HCT116 (cell line): ENCODE results near the gene NCCRP1. TPM values are rescaled to one million over a fixed set of nuclear protein-coding genes. Genes with fewer than 3 reads are reported as not detected.

ENCODE experiments used
- ATAC-seq: fragments of 200-7000 bp; cut with Tn5 transposase; 2 replicates; pipeline ENCODE4 v1.9.1; 2020; ENCODE audit warnings: mild to moderate bottlenecking, moderate library complexity
- BruUV-seq: library from RNA; stranded (reverse); fragments of 400-500 nt; replicated peaks from 2 replicates; lab custom pipeline; 2021; lab: Mats Ljungman, UMichigan
- CTCF ChIA-PET: fragments of 300-600 bp; sonication (Branson Sonifier 250); formaldehyde crosslinking; loops from one replicate; lab custom pipeline; 2021; ENCODE audit warnings: antibody characterized with exemption; lab: Charles Lee
- POLR2A ChIA-PET: fragments of 300-600, 350-600 bp; sonication (Branson Sonifier 250); formaldehyde crosslinking; loops from one replicate; lab custom pipeline; 2021; ENCODE audit warnings: antibody characterized with exemption; lab: Charles Lee
- RAD21 ChIA-PET, 2 experiments: fragments of 300-600 bp; sonication (Branson Sonifier 250); formaldehyde crosslinking; loops; one replicate each; lab custom pipeline; 2023; ENCODE audit warnings: low total read pairs in 2 of 2; ENCODE audit not compliant: uncharacterized antibody in 2 of 2, unreplicated experiment in 2 of 2, low non-redundant PET in 1 of 2; lab: Charles Lee
- DNase-seq: peaks from one replicate; pipeline ENCODE4 v3.0.0-alpha.2; 2010; ENCODE audit warnings: low read depth, low spot score
- H2AFZ ChIP-seq: fragments of 200-600 bp; shearing (Covaris generic), sonication (generic); 2 replicates; pipeline ENCODE4 v1.6.1; 2017; ENCODE audit warnings: low read depth, mixed run types, mixed read lengths, antibody characterized with exemption, low read length; ENCODE audit not compliant: poor library complexity, severe bottlenecking
- H3K27ac ChIP-seq: 2 replicates; pipeline ENCODE4 v1.5.1; 2012; ENCODE audit warnings: low read depth, low read length
- H3K27me3 ChIP-seq: fragments of 200-600 bp; sonication (generic); 2 replicates; pipeline ENCODE4 v1.6.1; 2016; ENCODE audit warnings: mixed run types, low read length, mixed read lengths; ENCODE audit not compliant: insufficient read depth
- H3K36me3 ChIP-seq, 2 experiments: fragments of 200-500 bp in 1 of 2; fragments of 200-600 bp in 1 of 2; sonication (Bioruptor generic) in 1 of 2; sonication (generic) in 1 of 2; 2 replicates each; pipeline versions ENCODE4 v1.5.1 to v1.6.1; 2014 to 2016; ENCODE audit warnings: low read length in 2 of 2, inconsistent platforms in 1 of 2, mixed read lengths in 1 of 2, mixed run types in 1 of 2; ENCODE audit not compliant: insufficient read depth in 2 of 2, control insufficient read depth in 1 of 2
- H3K4me1 ChIP-seq, 2 experiments: fragments of 200-600 bp in 1 of 2; sonication (generic) in 1 of 2; 2 replicates each; pipeline versions ENCODE4 v1.5.1 to v1.6.1; 2012 to 2017; ENCODE audit warnings: low read length in 2 of 2, inconsistent platforms in 1 of 2, mild to moderate bottlenecking in 1 of 2, mixed read lengths in 1 of 2, mixed run types in 1 of 2, moderate library complexity in 1 of 2; ENCODE audit not compliant: insufficient read depth in 2 of 2, control insufficient read depth in 1 of 2
- H3K4me2 ChIP-seq: fragments of 200-600 bp; sonication (generic); 2 replicates; pipeline ENCODE4 v1.6.1; 2017; ENCODE audit warnings: mixed run types, low read length, mixed read lengths
- H3K4me3 ChIP-seq, 2 experiments: fragments of 200-600 bp in 1 of 2; sonication (generic) in 1 of 2; replicated peaks in 1 of 2; 2 replicates each; pipeline ENCODE4 v1.5.1; 2011 to 2016; ENCODE audit warnings: low read length in 2 of 2, control low read depth in 1 of 2, low read depth in 1 of 2, mild to moderate bottlenecking in 1 of 2, mixed read lengths in 1 of 2, mixed run types in 1 of 2
- H3K79me2 ChIP-seq: fragments of 200-600 bp; sonication (generic); 2 replicates; pipeline ENCODE4 v1.6.1; 2017; ENCODE audit warnings: mild to moderate bottlenecking, mixed run types, low read length, moderate library complexity, mixed read lengths; ENCODE audit not compliant: insufficient read depth
- H3K9ac ChIP-seq: fragments of 200-600 bp; sonication (generic); 2 replicates; pipeline ENCODE4 v1.6.1; 2016; ENCODE audit warnings: low read length, mixed read lengths
- H3K9me2 ChIP-seq: fragments of 200-600 bp; sonication (generic), shearing (Covaris generic); 2 replicates; pipeline ENCODE4 v1.6.1; 2017; ENCODE audit warnings: mixed run types, mild to moderate bottlenecking, moderate library complexity; ENCODE audit not compliant: insufficient read depth
- H3K9me3 ChIP-seq, 2 experiments: fragments of 200-500 bp in 1 of 2; fragments of 200-600 bp in 1 of 2; sonication (Bioruptor generic) in 1 of 2; sonication (generic) in 1 of 2; 2 replicates each; pipeline ENCODE4 v1.6.1; 2014 to 2017; ENCODE audit warnings: low read length in 2 of 2, mixed read lengths in 2 of 2, inconsistent platforms in 1 of 2, low read depth in 1 of 2, mild to moderate bottlenecking in 1 of 2, mixed run types in 1 of 2, moderate library complexity in 1 of 2; ENCODE audit not compliant: control insufficient read depth in 1 of 2, insufficient read depth in 1 of 2
- H4K20me1 ChIP-seq: fragments of 200-600 bp; sonication (generic), shearing (Covaris generic); 2 replicates; pipeline ENCODE4 v1.6.1; 2017; ENCODE audit warnings: mixed run types, mild to moderate bottlenecking, moderate library complexity; ENCODE audit not compliant: insufficient read depth
- CEBPB ChIP-seq: IDR thresholded peaks from 2 replicates; pipeline ENCODE4 v1.6.1; 2012; ENCODE audit warnings: low read depth
- CTCF ChIP-seq, 3 experiments: fragments of 200-600 bp in 1 of 3; sonication (generic) in 1 of 3; IDR thresholded peaks in 2 of 3; conservative IDR thresholded peaks in 1 of 3; 2 replicates each; pipeline ENCODE4 v1.5.1; 2012 to 2017; ENCODE audit warnings: low read depth in 2 of 3, low read length in 2 of 3, antibody characterized with exemption in 1 of 3, borderline replicate concordance in 1 of 3, control low read depth in 1 of 3, mild to moderate bottlenecking in 1 of 3, mixed read lengths in 1 of 3, mixed run types in 1 of 3, moderate library complexity in 1 of 3; ENCODE audit not compliant: insufficient read depth in 1 of 3
- ELF1 ChIP-seq: IDR thresholded peaks from 2 replicates; pipeline ENCODE4 v1.6.1; 2012; ENCODE audit warnings: low read depth, borderline replicate concordance
- JUND ChIP-seq: IDR thresholded peaks from 2 replicates; pipeline ENCODE4 v1.6.1; 2012
- POLR2AphosphoS5 ChIP-seq: IDR thresholded peaks from 2 replicates; pipeline ENCODE4 v1.6.1; 2011; ENCODE audit warnings: mild to moderate bottlenecking, low read depth, low read length, moderate library complexity
- RAD21 ChIP-seq: IDR thresholded peaks from 2 replicates; pipeline ENCODE4 v1.6.1; 2012; ENCODE audit warnings: low read depth, mild to moderate bottlenecking
- REST ChIP-seq: IDR thresholded peaks from 2 replicates; pipeline ENCODE4 v1.6.1; 2012; ENCODE audit warnings: low read depth
- SIN3A ChIP-seq: IDR thresholded peaks from 2 replicates; pipeline ENCODE4 v1.6.1; 2012; ENCODE audit warnings: low read depth
- SRF ChIP-seq: IDR thresholded peaks from 2 replicates; pipeline ENCODE4 v1.6.1; 2012; ENCODE audit warnings: low read depth
- YY1 ChIP-seq: IDR thresholded peaks from 2 replicates; pipeline ENCODE4 v1.6.1; 2011; ENCODE audit warnings: low read length, low read depth, moderate library complexity, mild to moderate bottlenecking; ENCODE audit not compliant: insufficient replicate concordance; ENCODE audit errors: extremely low read depth
- intact Hi-C: fragments of 100-400 bp; cut with micrococcal nuclease; formaldehyde crosslinking; loops from 2 replicates; pipeline ENCODE4 v1.10.0; 2022
- total RNA-seq: library from RNA; stranded (reverse); gene quantifications from one replicate; pipeline ENCODE4 v1.2.1, GENCODE V29; 2021; ENCODE audit not compliant: unreplicated experiment
- TF ChIP-seq, protein P1 (sequence below): IDR thresholded peaks from 2 replicates; pipeline ENCODE4 v1.6.1; 2012

The NCCRP1 gene
- total RNA-seq, 1 experiment from 2014 or later = 0.12 TPM

- ChIA-PET RAD21 (no interaction called here), CTCF (no interaction called here), POLR2A (no interaction called here)
- Histone ChIP-seq H3K4me2 (no peak overlapping the region), H3K9me3 (no peaks in the 10 kb centered on the region), H3K27ac (no peak overlapping the region; the same call in 1 of the 2 replicates), H3K27me3 (no peaks in the 10 kb centered on the region), H3K9me2 (no peaks in the 10 kb centered on the region), H3K4me1 (peaks cover 37 to 46% of the 10 kb centered on the region in 2 experiments), H3K4me3 (no peak overlapping the region), H2AFZ (no peak overlapping the region), H3K9ac (no peak overlapping the region), H4K20me1 (no peaks in the 10 kb centered on the region), H3K36me3 (no peaks in the 10 kb centered on the region), H3K79me2 (peaks cover 91% of the 10 kb centered on the region)
- no peak for TF ChIP-seq CEBPB
- no peak for TF ChIP-seq REST
- no peak for TF ChIP-seq SRF
- no peak for ATAC-seq
- intact Hi-C loops = no loop called here
- no TSS peak for BruUV-seq
- DNase-seq = no peak
Measured at GRCh38 chr19:39157275-39157996, 39.3 kb upstream of the NCCRP1 start.

DNA sequence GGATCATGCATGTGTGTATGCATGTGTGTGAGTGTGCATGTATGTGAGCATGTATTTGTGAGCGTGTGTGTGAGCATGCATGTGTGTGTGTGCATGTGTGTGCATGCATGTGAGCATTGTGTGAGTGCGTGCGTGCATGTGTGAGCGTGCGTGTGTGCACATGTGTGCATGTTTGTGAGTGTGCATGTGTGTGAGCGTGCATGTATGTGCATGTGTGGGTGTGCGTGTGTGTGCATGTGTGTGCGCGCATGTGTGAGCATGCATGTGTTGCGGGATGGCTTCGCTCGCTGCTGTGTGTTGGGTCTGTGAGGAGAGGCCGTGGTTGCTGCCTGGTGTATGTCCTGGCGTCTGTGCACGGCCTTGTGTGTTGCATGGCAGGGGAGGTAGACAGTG is 38.8 kb upstream of the NCCRP1 start:
- Histone ChIP-seq H2AFZ (no peak overlapping the region), H3K79me2 (peaks cover 91% of the 10 kb centered on the region), H3K4me3 (no peak overlapping the region), H3K9me2 (no peaks in the 10 kb centered on the region), H3K9ac (no peak overlapping the region), H3K4me2 (no peak overlapping the region), H3K9me3 (no peaks in the 10 kb centered on the region), H3K4me1 (peaks cover 37 to 42% of the 10 kb centered on the region in 2 experiments), H3K27ac (no peak overlapping the region; the same call in 1 of the 2 replicates), H3K36me3 (no peaks in the 10 kb centered on the region), H3K27me3 (no peaks in the 10 kb centered on the region), H4K20me1 (no peaks in the 10 kb centered on the region)
- intact Hi-C loops = no loop called here
- BruUV-seq = no TSS peak
- ATAC-seq (no peak), DNase-seq (no peak)
- CTCF ChIA-PET = no interaction called here
- POLR2A ChIA-PET = no interaction called here
- RAD21 ChIA-PET = no interaction called here
- no peak for TF ChIP-seq ELF1
- no peak for TF ChIP-seq YY1
- TF ChIP-seq SIN3A = no peak
- no peak for TF ChIP-seq JUND
- no peak for TF ChIP-seq SRF
- TF ChIP-seq CTCF (IDR thresholded peaks at IDR 0.05 in 2 of 3, conservative IDR thresholded peaks at IDR 0.05 in 1 of 3; ENCODE audit: borderline replicate concordance in 1 of 3, insufficient read depth in 1 of 3, low read depth in 2 of 3, low read length in 2 of 3) = no peak
- no peak for TF ChIP-seq RAD21
- TF ChIP-seq POLR2AphosphoS5 = no peak
- TF ChIP-seq, protein P1, sequence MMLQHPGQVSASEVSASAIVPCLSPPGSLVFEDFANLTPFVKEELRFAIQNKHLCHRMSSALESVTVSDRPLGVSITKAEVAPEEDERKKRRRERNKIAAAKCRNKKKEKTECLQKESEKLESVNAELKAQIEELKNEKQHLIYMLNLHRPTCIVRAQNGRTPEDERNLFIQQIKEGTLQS = no peak
